Pancreas (tissue), 10 donors: ENCODE data around the gene TMTC2. TPM values are rescaled to one million over a fixed set of nuclear protein-coding genes. Genes with fewer than 3 reads are reported as not detected.
"Not testable (repeated sequence)": the region's sequence is repeated elsewhere in the genome, so short reads cannot be mapped to it uniquely, and the experiment has no call there.

Source experiments
- ATAC-seq, 4 donors: fragments of 200-7000 bp; cut with Tn5 transposase; one replicate each; pipeline versions ENCODE4 v1.8.0 to v1.9.1; 2020; ENCODE audit warnings: mild to moderate bottlenecking in 4 of 4, moderate library complexity in 4 of 4
- DNase-seq, 6 donors: peaks; one replicate each; pipeline ENCODE4 v3.0.0-alpha.2; 2020
- FAIRE-seq: peaks from 2 replicates; lab custom pipeline; 2012; peaks lifted over from hg19 to GRCh38; lab: Jason Lieb, UNC
- H3K27ac ChIP-seq, 4 donors: fragments of 200-600 bp; sonication (generic); 1 replicate in 3 of 4; 2 replicates in 1 of 4; pipeline versions ENCODE4 v1.5.0 to v1.8.0; 2020
- H3K27me3 ChIP-seq, 4 donors: fragments of 200-600 bp; one replicate each; pipeline ENCODE4 v1.8.0; 2021
- H3K36me3 ChIP-seq, 3 donors: fragments of 200-600 bp; sonication (generic) in 1 of 3; one replicate each; pipeline versions ENCODE4 v1.5.0 to v1.8.0; 2020 to 2021
- H3K4me1 ChIP-seq, 3 donors: fragments of 200-600 bp; one replicate each; pipeline ENCODE4 v1.8.0; 2021
- H3K4me3 ChIP-seq, 4 donors: fragments of 200-600 bp; sonication (generic) in 2 of 4; one replicate each; pipeline versions ENCODE4 v1.5.0 to v1.8.0; 2020 to 2021
- H3K9me3 ChIP-seq, 4 donors: fragments of 200-600 bp; one replicate each; pipeline ENCODE4 v1.8.0; 2021
- CTCF ChIP-seq, 4 donors: fragments of 200-600 bp; sonication (generic) in 3 of 4; IDR thresholded peaks; one replicate each; pipeline versions ENCODE4 v1.5.0 to v1.8.0; 2021; ENCODE audit warnings: antibody characterized with exemption in 4 of 4
- WGBS, 2 donors: extraction: QIAGEN DNeasy Blood & Tissue Kit; methylation state at CpG; one replicate each; pipeline ENCODE4 v1.1.7; 2013; 5-methylcytosine and 5-hydroxymethylcytosine counted together
- intact Hi-C, 3 donors: fragments of 100-400 bp; cut with DNase I; formaldehyde crosslinking; loops; one replicate each; pipeline versions ENCODE4 v1.11.1 to v1.14.2; 2022
- polyA plus RNA-seq, 2 donors: library from polyadenylated mRNA; stranded (reverse); fragments of 200-250 nt; gene quantifications; one replicate each; pipeline ENCODE4 v1.2.3, GENCODE V29; 2013
- total RNA-seq, 6 donors: library from RNA; stranded (reverse); fragmentation: NEBNext Ultra II Directional in 4 of 6; extraction: Animal tissue kit (Norgen Biotek cat#: 25700) in 4 of 6; gene quantifications; one replicate each; pipeline versions ENCODE4 v1.2.1 to v1.2.4, GENCODE V29; 2021 to 2023
- donor health status: healthy with polysubstance abuse.
- donor health status: DM: no; HTN: no; CAD: no; lungs with moderate emphysema.
- donor health status: DM: no; HTN: no; CAD: no.
- donor health status: control.
- donor health status: control.
- donor health status: Bipolar disorder and iron deficiency.
- donor health status: DM: yes; HTN: yes; CAD: no.
- donor health status: DM: no; HTN: no; CAD: no.
- donor health status: DM: no; HTN: no; CAD: no.
- donor health status: DM: yes; HTN: yes; CAD: no.

Gene TMTC2
- total and polyA plus RNA-seq, 8 donors = 5.3 to 14.4 (median 6.4) TPM

- TF ChIP-seq CTCF (IDR thresholded peaks at IDR 0.05) = no peak
- intact Hi-C loops = no loop called here
- 94 to 99% methylated on average over 3 of the region's 3 CpGs for WGBS, 2 donors
- Histone ChIP-seq H3K4me1 (peaks cover 0 to 8% (median 0%) of the 10 kb centered on the region in 3 donors), H3K36me3 (no peaks in the 10 kb centered on the region), H3K9me3 (no peaks in the 10 kb centered on the region), H3K27ac (no peak overlapping the region), H3K27me3 (no peaks in the 10 kb centered on the region), H3K4me3 (no peak overlapping the region)
- FAIRE-seq (no peak), DNase-seq (no peak), ATAC-seq (no peak)
These were observed 155.8 kb downstream of the TMTC2 start for GRCh38 chr12:82842480-82842879.

- 95 to 99% methylated on average over 7 of the region's 7 CpGs for WGBS, 2 donors
- DNase-seq = not testable (repeated sequence)
These were observed 158.4 kb downstream of the TMTC2 start for GRCh38 chr12:82845076-82845475.

GRCh38 chr12:82848845-82849244 lies 162.1 kb downstream of the TMTC2 start:
- no peak for FAIRE-seq
- DNase-seq = no peak
- H3K36me3 ChIP-seq = no peaks in the 10 kb centered on the region
- ATAC-seq = no peak
- no peak overlapping the region for H3K27ac ChIP-seq
- 97 to 99% methylated on average over 3 of the region's 3 CpGs for WGBS, 2 donors
- H3K4me1 ChIP-seq = no peaks in the 10 kb centered on the region
- no peaks in the 10 kb centered on the region for H3K27me3 ChIP-seq
- TF ChIP-seq CTCF (IDR thresholded peaks at IDR 0.05) = no peak
- no peaks in the 10 kb centered on the region for H3K9me3 ChIP-seq
- H3K4me3 ChIP-seq = no peak overlapping the region
- intact Hi-C loops = no loop called here

More at GRCh38 chr12:82845076-82845475, 158.4 kb downstream of the TMTC2 start:
- FAIRE-seq, H3K4me1 ChIP-seq, H3K4me3 ChIP-seq, H3K36me3 ChIP-seq, H3K9me3 ChIP-seq, H3K27me3 ChIP-seq, intact Hi-C loops, H3K27ac ChIP-seq, ATAC-seq: not testable (repeated sequence)

- Histone ChIP-seq H3K27ac (no peak overlapping the region), H3K4me1 (peaks cover 0 to 1% (median 0%) of the 10 kb centered on the region in 3 donors), H3K4me3 (no peak overlapping the region), H3K9me3 (no peaks in the 10 kb centered on the region), H3K36me3 (no peaks in the 10 kb centered on the region), H3K27me3 (no peaks in the 10 kb centered on the region)
- no peak for TF ChIP-seq CTCF (IDR thresholded peaks at IDR 0.05)
- no peak for ATAC-seq
- intact Hi-C loops = no loop called here
- DNase-seq = no peak
- no peak for FAIRE-seq
- WGBS, 2 donors = 93 to 97% methylated on average over 1 of the region's 1 CpG
These were observed 165.8 kb downstream of the TMTC2 start for GRCh38 chr12:82852529-82852928.

GRCh38 chr12:82855872-82856271 lies 169.2 kb downstream of the TMTC2 start:
- no peak for FAIRE-seq
- no peak for TF ChIP-seq CTCF (IDR thresholded peaks at IDR 0.05)
- intact Hi-C loops = no loop called here

More at GRCh38 chr12:82855872-82856271, 169.2 kb downstream of the TMTC2 start:
- Histone ChIP-seq H3K4me1 (peaks cover 0 to 4% (median 0%) of the 10 kb centered on the region in 3 donors), H3K36me3 (no peaks in the 10 kb centered on the region), H3K9me3 (no peaks in the 10 kb centered on the region), H3K4me3 (no peak overlapping the region), H3K27me3 (no peaks in the 10 kb centered on the region), H3K27ac (no peak overlapping the region)
- DNase-seq (no peak), ATAC-seq (no peak)
